Neural crest cell (in vitro differentiated cells): Measurements from ENCODE around the gene BRD7. TPM values are rescaled to one million over a fixed set of nuclear protein-coding genes. Genes with fewer than 3 reads are reported as not detected.

Source experiments
- DNase-seq: peaks from one replicate; pipeline ENCODE4 v3.0.0; 2021; ENCODE audit warnings: low read depth, mixed read lengths, low spot score
- H3K27ac Mint-ChIP-seq: one replicate; pipeline ENCODE4 v1.8.0; 2021; ENCODE audit warnings: mild to moderate bottlenecking, mixed read lengths; ENCODE audit not compliant: unreplicated experiment
- H3K27me3 Mint-ChIP-seq: 2 replicates; pipeline ENCODE4 v1.8.0; 2021; ENCODE audit warnings: low read depth, mild to moderate bottlenecking, mixed read lengths
- H3K36me3 Mint-ChIP-seq: 2 replicates; pipeline ENCODE4 v1.8.0; 2021; ENCODE audit warnings: low read depth, mild to moderate bottlenecking, mixed read lengths
- H3K4me1 Mint-ChIP-seq: 2 replicates; pipeline ENCODE4 v1.8.0; 2021; ENCODE audit warnings: mixed read lengths
- H3K4me3 Mint-ChIP-seq: one replicate; pipeline ENCODE4 v1.8.0; 2021; ENCODE audit warnings: mild to moderate bottlenecking, mixed read lengths
- H3K9me3 Mint-ChIP-seq: 2 replicates; pipeline ENCODE4 v1.8.0; 2021; ENCODE audit warnings: mixed read lengths
- total RNA-seq: library from RNA; stranded (reverse); gene quantifications from 2 replicates; pipeline ENCODE4 v1.2.1, GENCODE V29; 2021
- TF ChIP-seq, protein P1 (sequence below): fragments of 200-600 bp; sonication (generic); conservative IDR thresholded peaks from 2 replicates; pipeline ENCODE4 v1.5.0; 2021; ENCODE audit warnings: antibody characterized with exemption, mild to moderate bottlenecking

Gene BRD7
- total RNA-seq, 1 donor from 2014 or later = 130 TPM

DNA sequence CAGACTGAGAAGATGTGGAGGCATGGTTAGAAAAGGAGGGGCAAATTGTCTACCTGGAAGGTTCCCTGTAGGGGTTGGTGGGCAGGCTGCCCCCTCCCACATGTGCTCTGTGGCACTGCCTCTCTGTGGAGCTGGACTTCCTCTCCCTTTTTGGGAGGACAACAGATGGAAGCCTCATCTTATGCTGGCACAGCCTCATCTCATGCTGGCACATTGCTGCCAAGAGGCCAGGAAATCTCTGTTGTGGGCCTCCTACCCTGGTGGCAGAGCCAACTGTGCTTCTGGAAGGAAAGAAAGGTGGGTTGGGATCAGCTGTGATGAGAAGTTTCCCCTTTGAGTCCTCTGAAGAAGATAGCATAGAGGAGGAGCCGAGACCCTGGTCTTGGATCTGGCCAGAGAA, 19.7 kb upstream of the BRD7 start:
- H3K27me3 Mint-ChIP-seq = no peaks in the 10 kb centered on the region
- no peak for DNase-seq
- peak overlapping the region; percentile 8 for H3K4me3 Mint-ChIP-seq
- TF ChIP-seq, protein P1, sequence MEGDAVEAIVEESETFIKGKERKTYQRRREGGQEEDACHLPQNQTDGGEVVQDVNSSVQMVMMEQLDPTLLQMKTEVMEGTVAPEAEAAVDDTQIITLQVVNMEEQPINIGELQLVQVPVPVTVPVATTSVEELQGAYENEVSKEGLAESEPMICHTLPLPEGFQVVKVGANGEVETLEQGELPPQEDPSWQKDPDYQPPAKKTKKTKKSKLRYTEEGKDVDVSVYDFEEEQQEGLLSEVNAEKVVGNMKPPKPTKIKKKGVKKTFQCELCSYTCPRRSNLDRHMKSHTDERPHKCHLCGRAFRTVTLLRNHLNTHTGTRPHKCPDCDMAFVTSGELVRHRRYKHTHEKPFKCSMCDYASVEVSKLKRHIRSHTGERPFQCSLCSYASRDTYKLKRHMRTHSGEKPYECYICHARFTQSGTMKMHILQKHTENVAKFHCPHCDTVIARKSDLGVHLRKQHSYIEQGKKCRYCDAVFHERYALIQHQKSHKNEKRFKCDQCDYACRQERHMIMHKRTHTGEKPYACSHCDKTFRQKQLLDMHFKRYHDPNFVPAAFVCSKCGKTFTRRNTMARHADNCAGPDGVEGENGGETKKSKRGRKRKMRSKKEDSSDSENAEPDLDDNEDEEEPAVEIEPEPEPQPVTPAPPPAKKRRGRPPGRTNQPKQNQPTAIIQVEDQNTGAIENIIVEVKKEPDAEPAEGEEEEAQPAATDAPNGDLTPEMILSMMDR = no peak
- H3K4me1 Mint-ChIP-seq = peaks cover 58% of the 10 kb centered on the region
- peaks cover 4% of the 10 kb centered on the region for H3K9me3 Mint-ChIP-seq
- H3K36me3 Mint-ChIP-seq = no peaks in the 10 kb centered on the region
- peak overlapping the region; percentile 24 for H3K27ac Mint-ChIP-seq

DNA sequence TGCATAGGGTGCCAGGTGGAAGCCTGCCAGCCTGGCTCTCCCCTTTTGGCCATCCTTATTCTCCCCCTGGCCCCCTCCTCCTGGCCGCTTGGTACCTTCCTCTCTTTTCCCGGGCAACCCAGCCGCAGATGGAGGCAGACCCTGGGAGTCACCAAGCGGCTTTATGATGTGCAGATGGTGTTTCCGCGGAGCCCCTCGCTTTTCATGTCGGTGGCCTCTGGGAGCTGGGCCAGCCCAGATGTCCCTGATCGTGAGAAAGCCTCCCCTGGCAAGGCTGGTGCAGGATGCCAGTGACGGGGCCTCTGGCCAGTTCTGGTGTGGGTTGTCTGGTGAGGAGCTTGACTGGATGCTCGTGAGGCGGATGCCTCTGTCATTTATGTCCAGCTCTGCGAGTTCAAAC, 18.0 kb upstream of the BRD7 start:
- Mint-ChIP-seq H3K27ac (peak overlapping the region; percentile 76), H3K9me3 (peaks cover 4% of the 10 kb centered on the region)

DNA sequence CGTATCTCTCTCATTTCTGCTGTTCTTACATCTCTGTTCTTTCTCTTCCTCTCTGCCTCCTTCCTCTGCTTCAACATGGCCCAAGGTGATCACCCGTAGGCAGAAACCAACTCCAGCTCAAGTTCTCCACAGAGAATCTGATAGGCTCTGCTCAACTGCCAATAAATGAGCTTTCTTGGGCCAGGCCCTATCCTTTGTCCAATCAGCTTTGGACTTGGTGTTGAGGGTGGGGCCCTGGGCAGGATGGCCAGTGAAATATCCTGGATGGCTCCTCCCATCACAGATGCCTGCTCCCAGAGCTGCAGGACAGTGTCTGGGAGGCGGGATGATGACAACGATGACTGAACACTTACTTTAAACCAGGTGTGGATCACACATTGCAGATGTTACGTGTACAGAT, 17.4 kb upstream of the BRD7 start:
- H3K36me3 Mint-ChIP-seq = no peaks in the 10 kb centered on the region
- H3K9me3 Mint-ChIP-seq = peaks cover 4% of the 10 kb centered on the region
- no peaks in the 10 kb centered on the region for H3K27me3 Mint-ChIP-seq
- TF ChIP-seq, protein P1 = no peak
- no peak overlapping the region for H3K27ac Mint-ChIP-seq
- H3K4me3 Mint-ChIP-seq = no peak overlapping the region
- DNase-seq = no peak
- H3K4me1 Mint-ChIP-seq = peaks cover 42% of the 10 kb centered on the region

More for the DNA sequence above, 18.0 kb upstream of the BRD7 start:
- TF ChIP-seq, protein P1 = no peak
- H3K4me1 Mint-ChIP-seq = peaks cover 47% of the 10 kb centered on the region
- H3K36me3 Mint-ChIP-seq = no peaks in the 10 kb centered on the region
- DNase-seq = no peak
- no peaks in the 10 kb centered on the region for H3K27me3 Mint-ChIP-seq
- H3K4me3 Mint-ChIP-seq = no peak overlapping the region

DNA sequence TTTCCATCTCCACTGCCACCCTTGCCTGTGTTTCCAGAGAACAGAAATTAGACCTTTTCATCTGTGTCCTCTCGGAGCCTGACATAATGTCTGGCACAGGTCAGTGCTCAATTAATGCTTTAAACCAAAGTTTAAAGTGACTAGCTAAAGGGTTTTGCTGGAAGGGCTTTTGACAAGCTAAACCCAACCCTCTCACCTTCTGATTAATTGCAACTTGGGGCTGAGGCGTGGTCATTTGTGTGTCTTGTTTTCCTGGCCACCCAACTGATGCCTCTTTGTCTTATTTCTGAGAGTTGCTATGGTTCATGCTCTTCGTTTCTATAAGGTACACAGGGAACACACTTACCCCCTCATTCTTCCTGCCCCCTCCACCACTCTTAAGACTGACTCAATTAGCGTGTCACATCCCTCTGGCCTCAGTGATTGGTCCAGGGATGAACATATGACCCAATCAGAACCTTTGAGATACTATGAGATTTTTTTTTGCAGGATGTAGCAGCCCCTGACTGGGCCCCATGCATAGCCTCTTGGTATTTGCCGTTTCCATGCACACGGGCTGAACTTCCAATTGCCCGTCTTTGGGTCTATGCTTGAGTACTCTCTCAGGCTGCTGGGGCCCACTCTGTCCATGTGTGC, 15.8 kb upstream of the BRD7 start:
- Mint-ChIP-seq H3K4me3 (no peak overlapping the region), H3K36me3 (no peaks in the 10 kb centered on the region), H3K9me3 (peaks cover 4% of the 10 kb centered on the region), H3K27ac (no peak overlapping the region), H3K4me1 (peaks cover 40% of the 10 kb centered on the region), H3K27me3 (no peaks in the 10 kb centered on the region)
- DNase-seq = no peak
- TF ChIP-seq, protein P1 = no peak

DNA sequence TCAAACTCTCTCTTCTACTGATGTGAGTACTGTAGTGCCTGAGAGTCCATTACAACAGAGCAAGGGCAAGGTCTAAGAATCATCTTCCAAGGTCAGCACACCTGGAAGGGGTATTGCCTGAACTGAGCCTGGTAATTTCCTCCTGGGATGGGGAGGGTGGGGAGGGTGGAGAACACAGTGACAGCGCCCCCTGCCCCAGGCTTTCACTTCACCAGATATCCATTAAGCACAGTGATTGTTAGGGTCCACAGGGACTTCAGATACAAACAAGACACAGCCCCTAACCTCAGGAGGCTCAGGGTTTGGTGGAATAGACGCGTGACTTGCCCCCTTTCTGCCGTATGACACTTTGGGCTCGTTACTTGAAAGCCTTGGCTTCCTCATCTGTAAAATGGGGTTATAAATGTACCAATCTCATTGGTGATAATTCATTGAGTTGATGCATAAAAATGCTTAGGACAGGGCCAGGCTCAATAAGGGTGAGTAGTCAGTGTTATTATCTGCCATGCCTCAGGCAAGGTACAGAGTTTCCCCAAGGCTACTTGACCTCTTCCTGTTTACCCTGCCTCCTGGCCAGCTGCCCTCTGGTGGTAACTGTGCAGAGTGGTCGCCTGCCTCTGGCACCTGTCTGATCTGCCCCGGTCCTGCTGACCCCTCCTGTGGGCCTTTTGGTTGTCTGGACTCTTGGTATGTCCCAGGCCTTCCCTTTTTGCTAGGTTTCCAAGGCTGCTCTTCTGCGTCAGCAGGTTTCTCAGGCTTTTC, 13.1 kb upstream of the BRD7 start:
- Mint-ChIP-seq H3K27ac (peak overlapping the region; percentile 67), H3K27me3 (no peaks in the 10 kb centered on the region), H3K9me3 (peaks cover 4% of the 10 kb centered on the region), H3K4me3 (no peak overlapping the region), H3K36me3 (no peaks in the 10 kb centered on the region), H3K4me1 (peaks cover 34% of the 10 kb centered on the region)
- TF ChIP-seq, protein P1 = peak; percentile 26
- no peak for DNase-seq
